ENCODE measurements around the gene C7orf33. TPM values are rescaled to one million over a fixed set of nuclear protein-coding genes. Genes with fewer than 3 reads are reported as not detected.

The C7orf33 gene, protein sequence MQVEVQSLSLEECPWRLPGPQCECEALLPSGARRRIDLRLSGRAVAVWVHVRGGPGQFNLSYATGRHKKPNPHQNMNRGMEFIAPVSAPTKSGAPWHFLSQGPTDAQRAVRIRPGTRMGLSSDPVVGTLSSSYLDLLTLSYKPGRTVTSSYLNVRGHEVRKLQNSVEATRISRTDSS
- not detected in 2 replicates for total RNA-seq

DNA sequence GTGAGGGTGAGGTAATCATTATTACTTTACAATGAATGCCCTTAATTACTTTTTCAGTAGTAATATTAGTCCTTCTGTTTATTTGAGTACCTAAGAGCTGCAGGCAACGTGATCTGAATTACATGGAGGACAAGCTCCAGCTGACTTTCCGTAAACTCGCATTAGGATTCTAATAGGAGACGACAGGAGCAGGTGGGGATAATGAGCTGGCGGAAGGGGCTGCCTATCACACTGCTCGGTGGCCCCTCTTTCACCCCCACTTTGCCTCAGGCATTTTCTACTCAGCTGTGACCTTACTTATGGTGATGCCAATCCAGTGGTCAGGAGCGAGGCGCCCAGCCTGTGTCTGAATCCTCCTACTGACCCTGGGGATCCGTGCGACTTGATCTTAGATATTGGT, at the start of gene C7orf33:
TSS of gene C7orf33 (plus strand) at position 296 of the 400 bp plus-strand sequence. CDS start 160 bp downstream, outside the sequence.

Other genes starting within 250 kb of the C7orf33 start
- 30.5 and 34.9 TPM in 2 replicates for gene CUL1, start 108.1 kb downstream of the C7orf33 start, total RNA-seq

All from pericardium fibroblast (primary cell).